Astrocyte (in vitro differentiated cells and primary cell): ENCODE measurements around the gene E4F1. TPM values are rescaled to one million over a fixed set of nuclear protein-coding genes. Genes with fewer than 3 reads are reported as not detected.

Source experiments
- DNase-seq: peaks from one replicate; pipeline ENCODE4 v3.0.0-alpha.2; 2010; ENCODE audit warnings: low read depth
- FAIRE-seq: peaks from 2 replicates; lab custom pipeline; 2011; peaks lifted over from hg19 to GRCh38; lab: Jason Lieb, UNC
- H2AFZ ChIP-seq: 2 replicates; pipeline ENCODE4 v1.6.0; 2012; ENCODE audit warnings: low read depth, low read length, inconsistent platforms
- H3K27ac ChIP-seq: 2 replicates; pipeline ENCODE4 v1.5.1; 2011; ENCODE audit warnings: low read depth, low read length, inconsistent platforms
- H3K27me3 ChIP-seq: 2 replicates; pipeline ENCODE4 v1.6.0; 2011; ENCODE audit warnings: low read length, inconsistent platforms; ENCODE audit not compliant: insufficient read depth
- H3K36me3 ChIP-seq: 2 replicates; pipeline ENCODE4 v1.5.1; 2011; ENCODE audit warnings: low read length, inconsistent platforms; ENCODE audit not compliant: insufficient read depth
- H3K4me1 ChIP-seq: 2 replicates; pipeline ENCODE4 v1.5.1; 2011; ENCODE audit warnings: low read length, inconsistent platforms; ENCODE audit not compliant: insufficient read depth
- H3K4me2 ChIP-seq: 2 replicates; pipeline ENCODE4 v1.6.0; 2012; ENCODE audit warnings: low read length, inconsistent platforms
- H3K4me3 ChIP-seq: 2 replicates; pipeline ENCODE4 v1.5.1; 2011; ENCODE audit warnings: low read depth, mild to moderate bottlenecking, low read length, inconsistent platforms; ENCODE audit not compliant: insufficient read depth
- H3K79me2 ChIP-seq: 2 replicates; pipeline ENCODE4 v1.6.0; 2012; ENCODE audit warnings: mild to moderate bottlenecking, low read length, inconsistent platforms; ENCODE audit not compliant: insufficient read depth
- H3K9ac ChIP-seq: 2 replicates; pipeline ENCODE4 v1.6.0; 2012; ENCODE audit warnings: mild to moderate bottlenecking, low read length, inconsistent platforms
- H3K9me3 ChIP-seq: 2 replicates; pipeline ENCODE4 v1.5.1; 2012; ENCODE audit warnings: low read depth, mild to moderate bottlenecking, low read length, inconsistent platforms; ENCODE audit not compliant: insufficient read depth
- H4K20me1 ChIP-seq: 2 replicates; pipeline ENCODE4 v1.6.0; 2012; ENCODE audit warnings: low read length, inconsistent platforms; ENCODE audit not compliant: insufficient read depth
- H3K27ac Mint-ChIP-seq: one replicate; pipeline ENCODE4 v1.8.0; 2021; ENCODE audit warnings: mild to moderate bottlenecking, mixed read lengths; ENCODE audit not compliant: unreplicated experiment
- H3K27me3 Mint-ChIP-seq: one replicate; pipeline ENCODE4 v1.8.0; 2021; ENCODE audit warnings: low read depth, mixed read lengths; ENCODE audit not compliant: unreplicated experiment
- H3K36me3 Mint-ChIP-seq: one replicate; pipeline ENCODE4 v1.8.0; 2021; ENCODE audit warnings: low read depth, mixed read lengths; ENCODE audit not compliant: unreplicated experiment
- H3K4me1 Mint-ChIP-seq: one replicate; pipeline ENCODE4 v1.8.0; 2021; ENCODE audit warnings: low read depth, mixed read lengths; ENCODE audit not compliant: unreplicated experiment
- H3K4me3 Mint-ChIP-seq: one replicate; pipeline ENCODE4 v1.8.0; 2021; ENCODE audit warnings: mild to moderate bottlenecking, moderate library complexity, mixed read lengths; ENCODE audit not compliant: unreplicated experiment
- H3K9me3 Mint-ChIP-seq: one replicate; pipeline ENCODE4 v1.8.0; 2021; ENCODE audit warnings: mild to moderate bottlenecking, mixed read lengths; ENCODE audit not compliant: unreplicated experiment
- CTCF ChIP-seq: IDR thresholded peaks from 2 replicates; pipeline ENCODE4 v1.5.1; 2011; ENCODE audit warnings: low read depth, mild to moderate bottlenecking, inconsistent platforms, low read length, moderate library complexity; ENCODE audit not compliant: insufficient read depth
- EZH2 ChIP-seq: IDR thresholded peaks from 2 replicates; pipeline ENCODE4 v1.6.1; 2012; ENCODE audit warnings: mild to moderate bottlenecking, low read length, inconsistent platforms; ENCODE audit not compliant: insufficient read depth
- total RNA-seq: library from RNA; stranded (reverse); gene quantifications from 2 replicates; pipeline ENCODE4 v1.2.1, GENCODE V29; 2021

E4F1 gene
- total RNA-seq, 1 donor from 2014 or later = 22.8 TPM

GRCh38 chr16:2189252-2189893 is 34.0 kb upstream of the E4F1 start:
- Mint-ChIP-seq H3K4me1 (no peaks in the 10 kb centered on the region), H3K27me3 (peaks cover 16% of the 10 kb centered on the region), H3K4me3 (no peak overlapping the region), H3K27ac (no peak overlapping the region), H3K9me3 (no peaks in the 10 kb centered on the region), H3K36me3 (peaks cover 3% of the 10 kb centered on the region)
- H3K27ac ChIP-seq = no peak overlapping the region
- H3K4me2 ChIP-seq = no peak overlapping the region
- H4K20me1 ChIP-seq = no peaks in the 10 kb centered on the region
- no peak overlapping the region for H3K4me3 ChIP-seq
- no peak for FAIRE-seq
- H3K36me3 ChIP-seq = no peaks in the 10 kb centered on the region
- TF ChIP-seq EZH2 = no peak
- H3K27me3 ChIP-seq = no peaks in the 10 kb centered on the region
- H3K9ac ChIP-seq = no peak overlapping the region
- no peaks in the 10 kb centered on the region for H3K9me3 ChIP-seq
- H3K4me1 ChIP-seq = no peaks in the 10 kb centered on the region
- DNase-seq = no peak
- H3K79me2 ChIP-seq = no peaks in the 10 kb centered on the region
- no peak overlapping the region for H2AFZ ChIP-seq

DNA sequence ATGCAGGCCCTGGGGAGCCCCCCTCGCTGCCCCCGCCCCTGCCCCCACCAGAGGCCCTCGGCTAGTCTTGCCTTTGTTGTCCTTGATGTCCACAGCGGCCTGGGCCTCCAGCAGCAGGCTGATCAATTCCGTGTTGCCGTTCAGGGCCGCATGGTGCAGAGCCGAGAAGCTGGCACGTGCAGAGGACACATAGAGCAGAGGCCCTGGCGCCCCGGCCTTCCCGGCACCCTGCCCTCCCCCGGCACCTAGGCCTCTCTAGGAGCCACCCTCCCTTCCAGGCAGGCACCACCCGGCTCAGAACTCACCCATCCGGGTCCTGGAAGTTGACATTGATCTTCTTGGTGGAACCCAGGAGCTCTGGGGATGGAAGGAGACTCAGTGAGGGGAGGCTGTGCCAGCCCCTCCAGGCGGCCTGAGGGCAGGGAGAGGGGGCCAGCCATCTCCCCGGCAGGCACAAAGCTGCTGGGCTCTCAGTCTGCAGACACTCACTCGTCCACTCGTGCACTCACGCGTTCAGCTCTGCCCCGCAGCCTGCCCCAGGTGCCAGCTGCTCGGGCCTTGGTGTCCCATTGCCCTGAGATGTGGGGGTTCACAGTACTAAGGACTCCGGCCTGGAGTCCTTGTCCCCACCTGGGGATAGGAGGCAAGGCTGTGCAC is 33.3 kb upstream of the E4F1 start:
- no peaks in the 10 kb centered on the region for H3K36me3 ChIP-seq
- no peaks in the 10 kb centered on the region for H3K4me1 Mint-ChIP-seq
- H3K4me3 ChIP-seq = no peak overlapping the region
- no peaks in the 10 kb centered on the region for H3K79me2 ChIP-seq
- DNase-seq (no peak), FAIRE-seq (no peak)
- no peak overlapping the region for H2AFZ ChIP-seq
- peaks cover 3% of the 10 kb centered on the region for H3K36me3 Mint-ChIP-seq
- H3K27me3 ChIP-seq = peaks cover 6% of the 10 kb centered on the region
- peaks cover 6% of the 10 kb centered on the region for H4K20me1 ChIP-seq
- H3K4me2 ChIP-seq = no peak overlapping the region
- no peak overlapping the region for H3K27ac Mint-ChIP-seq
- no peaks in the 10 kb centered on the region for H3K9me3 Mint-ChIP-seq
- TF ChIP-seq EZH2 = no peak
- TF ChIP-seq CTCF = no peak
- H3K4me3 Mint-ChIP-seq = no peak overlapping the region
- H3K27ac ChIP-seq = no peak overlapping the region
- peaks cover 24% of the 10 kb centered on the region for H3K27me3 Mint-ChIP-seq
- no peaks in the 10 kb centered on the region for H3K9me3 ChIP-seq
- H3K4me1 ChIP-seq = no peaks in the 10 kb centered on the region
- H3K9ac ChIP-seq = no peak overlapping the region

DNA sequence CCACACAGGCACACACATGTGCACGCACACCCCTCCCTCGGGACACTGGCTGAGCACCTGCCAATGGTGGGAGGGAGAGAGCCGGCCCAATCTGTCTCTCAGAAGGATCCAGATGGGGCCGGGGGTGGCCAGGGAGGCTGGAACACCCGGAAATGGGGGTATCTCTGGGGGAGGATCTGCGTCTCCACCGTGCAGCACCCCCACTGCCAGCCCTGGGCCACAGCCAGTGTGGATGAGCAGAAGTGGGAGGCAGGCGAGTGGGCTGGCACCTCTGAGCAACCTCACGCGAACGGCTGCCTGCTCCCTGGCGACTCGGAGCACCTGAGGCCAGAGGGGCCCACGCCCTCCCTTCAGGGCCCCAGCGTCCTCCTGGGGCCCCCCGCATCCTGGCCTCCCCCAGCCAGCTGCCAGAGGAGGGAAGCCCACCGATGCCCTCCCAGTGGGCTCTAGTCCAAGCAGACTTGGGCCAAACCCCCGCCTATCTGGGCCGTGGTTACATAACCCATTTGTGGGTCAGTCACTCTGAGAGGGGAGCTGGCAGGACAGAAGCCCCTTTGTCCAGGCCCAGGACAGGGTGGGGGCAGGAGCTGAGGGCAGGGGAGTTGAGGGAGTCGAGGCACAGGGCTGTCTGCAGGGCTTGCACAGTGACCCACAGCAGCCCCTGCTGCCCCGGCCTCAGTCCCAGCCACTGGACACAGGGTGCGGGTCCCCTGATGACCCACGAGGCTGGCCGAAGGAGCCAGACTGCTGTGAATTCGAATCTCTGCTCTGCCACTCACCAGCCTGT is 32.5 kb upstream of the E4F1 start:
- no peak overlapping the region for H2AFZ ChIP-seq
- DNase-seq (no peak), FAIRE-seq (no peak)
- H3K4me1 ChIP-seq = no peaks in the 10 kb centered on the region
- H4K20me1 ChIP-seq = peaks cover 11% of the 10 kb centered on the region
- H3K36me3 ChIP-seq = no peaks in the 10 kb centered on the region
- TF ChIP-seq CTCF (no peak), EZH2 (no peak)
- Mint-ChIP-seq H3K36me3 (peaks cover 3% of the 10 kb centered on the region), H3K27ac (no peak overlapping the region), H3K27me3 (peaks cover 22% of the 10 kb centered on the region), H3K4me1 (no peaks in the 10 kb centered on the region), H3K4me3 (no peak overlapping the region), H3K9me3 (no peaks in the 10 kb centered on the region)
- H3K9me3 ChIP-seq = no peaks in the 10 kb centered on the region
- no peak overlapping the region for H3K27ac ChIP-seq
- peaks cover 6% of the 10 kb centered on the region for H3K27me3 ChIP-seq
- H3K9ac ChIP-seq = no peak overlapping the region
- no peaks in the 10 kb centered on the region for H3K79me2 ChIP-seq
- no peak overlapping the region for H3K4me2 ChIP-seq
- no peak overlapping the region for H3K4me3 ChIP-seq
